Endodermal cell (in vitro differentiated cells): Measurements from ENCODE around the gene CCRL2. TPM values are rescaled to one million over a fixed set of nuclear protein-coding genes. Genes with fewer than 3 reads are reported as not detected.
A peak's percentile ranks its signal among the peaks of the same experiment; 100 is the strongest.
"Not testable (repeated sequence)": the region's sequence is repeated elsewhere in the genome, so short reads cannot be mapped to it uniquely, and the experiment has no call there.

Experiments used
- DNase-seq: peaks from one replicate; pipeline ENCODE4 v3.0.0-alpha.2; 2017
- H3K27ac ChIP-seq: 2 replicates; pipeline ENCODE4 v1.5.1; 2013; ENCODE audit warnings: mild to moderate bottlenecking, low read depth, low read length, moderate library complexity
- H3K27me3 ChIP-seq: 2 replicates; pipeline ENCODE4 v1.6.1; 2013; ENCODE audit warnings: mild to moderate bottlenecking, low read length, moderate library complexity; ENCODE audit not compliant: insufficient read depth, control insufficient read depth, poor library complexity, severe bottlenecking
- H3K36me3 ChIP-seq: 2 replicates; pipeline ENCODE4 v1.7.0; 2013; ENCODE audit warnings: mild to moderate bottlenecking, low read length, moderate library complexity; ENCODE audit not compliant: control insufficient read depth, insufficient read depth
- H3K4me1 ChIP-seq: one replicate; pipeline ENCODE4 v1.7.0; 2013; ENCODE audit warnings: low read length; ENCODE audit not compliant: control insufficient read depth, insufficient read depth
- H3K4me3 ChIP-seq: 2 replicates; pipeline ENCODE4 v1.5.1; 2013; ENCODE audit warnings: mild to moderate bottlenecking, low read length, moderate library complexity
- H3K9ac ChIP-seq: 2 replicates; pipeline ENCODE4 v1.6.1; 2013; ENCODE audit warnings: mild to moderate bottlenecking, low read length, moderate library complexity; ENCODE audit not compliant: poor library complexity, severe bottlenecking; ENCODE audit errors: extremely low read depth
- H3K9me3 ChIP-seq: 2 replicates; pipeline ENCODE4 v1.6.1; 2013; ENCODE audit warnings: mild to moderate bottlenecking, low read length, moderate library complexity; ENCODE audit not compliant: control insufficient read depth
- H3K27ac Mint-ChIP-seq: 2 replicates; pipeline ENCODE4 v1.8.0; 2020; ENCODE audit warnings: mixed read lengths
- H3K27me3 Mint-ChIP-seq: 2 replicates; pipeline ENCODE4 v1.8.0; 2021; ENCODE audit warnings: mild to moderate bottlenecking, mixed read lengths; ENCODE audit not compliant: insufficient read depth
- H3K36me3 Mint-ChIP-seq: 2 replicates; pipeline ENCODE4 v1.8.0; 2020; ENCODE audit warnings: low read depth, mixed read lengths
- H3K4me1 Mint-ChIP-seq: 2 replicates; pipeline ENCODE4 v1.8.0; 2020; ENCODE audit warnings: mixed read lengths
- H3K4me3 Mint-ChIP-seq: 2 replicates; pipeline ENCODE4 v1.8.0; 2020; ENCODE audit warnings: mild to moderate bottlenecking, moderate library complexity, mixed read lengths
- H3K9me3 Mint-ChIP-seq: 2 replicates; pipeline ENCODE4 v1.8.0; 2020; ENCODE audit warnings: mild to moderate bottlenecking, mixed read lengths
- WGBS, 2 experiments: methylation state at CpG; one replicate each; pipeline versions ENCODE4 v1.1.5 to v1.1.7; 2013; ENCODE audit warnings: missing lambda C conversion rate in 2 of 2, mixed read lengths in 1 of 2; ENCODE audit not compliant: insufficient coverage in 1 of 2, insufficient read length in 1 of 2; 5-methylcytosine and 5-hydroxymethylcytosine counted together
- total RNA-seq, 2 donors: library from RNA; stranded (reverse); fragmentation: NEBNext Ultra II Directional in 1 of 2; extraction: Animal tissue kit (Norgen Biotek cat#: 25700) in 1 of 2; gene quantifications; 2 replicates in 1 of 2; 3 replicates in 1 of 2; pipeline ENCODE4 v1.2.1, GENCODE V29; 2021
- TF ChIP-seq, protein P1 (sequence below): fragments of 200-600 bp; sonication (generic); conservative IDR thresholded peaks from 2 replicates; pipeline ENCODE4 v1.5.0; 2021; ENCODE audit warnings: antibody characterized with exemption, mild to moderate bottlenecking

Gene CCRL2
- total RNA-seq, 2 donors from 2014 or later = not detected

DNA sequence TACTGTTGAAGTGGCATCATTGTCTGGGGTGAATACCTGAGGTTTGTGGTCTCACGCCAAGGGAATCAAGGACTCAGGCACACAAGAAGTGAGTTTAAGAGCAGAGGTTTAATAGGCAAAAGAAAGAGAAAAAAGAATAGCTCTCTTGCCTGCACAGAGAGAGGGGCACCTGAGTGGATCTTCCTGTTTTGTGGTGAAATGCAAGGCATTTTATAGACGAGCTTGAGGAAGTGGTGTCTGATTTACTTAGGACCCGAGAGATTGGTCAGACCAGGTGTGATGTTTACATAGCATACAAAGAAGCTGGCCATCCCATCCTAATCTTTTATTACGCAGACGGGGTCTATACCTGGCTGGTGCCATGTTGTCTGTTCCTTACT is 23.1 kb upstream of the CCRL2 start:
- peaks cover 16% of the 10 kb centered on the region for H3K4me1 ChIP-seq
- Mint-ChIP-seq H3K27ac (no peak overlapping the region), H3K9me3 (no peaks in the 10 kb centered on the region), H3K36me3 (no peaks in the 10 kb centered on the region), H3K4me1 (peaks cover 30% of the 10 kb centered on the region), H3K27me3 (no peaks in the 10 kb centered on the region), H3K4me3 (no peak overlapping the region)
- no peaks in the 10 kb centered on the region for H3K27me3 ChIP-seq
- peaks cover 18% of the 10 kb centered on the region for H3K9me3 ChIP-seq
- 91 to 100% methylated on average over 4 to 5 of the region's 5 CpGs for WGBS, 2 experiments
- DNase-seq = peak; percentile 17
- H3K27ac ChIP-seq = no peak overlapping the region
- no peak overlapping the region for H3K9ac ChIP-seq
- TF ChIP-seq, protein P1, sequence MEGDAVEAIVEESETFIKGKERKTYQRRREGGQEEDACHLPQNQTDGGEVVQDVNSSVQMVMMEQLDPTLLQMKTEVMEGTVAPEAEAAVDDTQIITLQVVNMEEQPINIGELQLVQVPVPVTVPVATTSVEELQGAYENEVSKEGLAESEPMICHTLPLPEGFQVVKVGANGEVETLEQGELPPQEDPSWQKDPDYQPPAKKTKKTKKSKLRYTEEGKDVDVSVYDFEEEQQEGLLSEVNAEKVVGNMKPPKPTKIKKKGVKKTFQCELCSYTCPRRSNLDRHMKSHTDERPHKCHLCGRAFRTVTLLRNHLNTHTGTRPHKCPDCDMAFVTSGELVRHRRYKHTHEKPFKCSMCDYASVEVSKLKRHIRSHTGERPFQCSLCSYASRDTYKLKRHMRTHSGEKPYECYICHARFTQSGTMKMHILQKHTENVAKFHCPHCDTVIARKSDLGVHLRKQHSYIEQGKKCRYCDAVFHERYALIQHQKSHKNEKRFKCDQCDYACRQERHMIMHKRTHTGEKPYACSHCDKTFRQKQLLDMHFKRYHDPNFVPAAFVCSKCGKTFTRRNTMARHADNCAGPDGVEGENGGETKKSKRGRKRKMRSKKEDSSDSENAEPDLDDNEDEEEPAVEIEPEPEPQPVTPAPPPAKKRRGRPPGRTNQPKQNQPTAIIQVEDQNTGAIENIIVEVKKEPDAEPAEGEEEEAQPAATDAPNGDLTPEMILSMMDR = no peak
- H3K36me3 ChIP-seq = no peaks in the 10 kb centered on the region
- no peak overlapping the region for H3K4me3 ChIP-seq

DNA sequence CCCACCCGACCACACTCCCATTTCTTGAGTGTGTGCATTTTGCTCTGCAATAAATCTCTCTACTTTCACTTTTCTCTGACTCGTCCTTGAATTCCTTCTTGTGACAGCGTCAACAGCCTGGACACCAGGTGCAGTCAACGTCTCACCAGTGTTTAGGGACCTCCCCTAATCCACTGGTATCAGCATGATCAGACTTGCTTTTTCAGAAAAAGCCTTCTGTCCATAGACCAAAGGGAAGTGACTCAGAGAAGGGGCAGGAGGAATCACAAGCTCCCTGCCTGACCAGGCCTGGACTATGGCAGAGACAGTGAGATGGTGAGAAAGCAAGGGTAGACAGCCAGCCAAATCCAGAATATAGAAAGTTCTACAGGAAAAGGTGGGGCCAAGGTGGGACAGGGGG is 20.9 kb upstream of the CCRL2 start:
- H3K4me1 Mint-ChIP-seq = peaks cover 18% of the 10 kb centered on the region
- Histone ChIP-seq H3K9ac (no peak overlapping the region), H3K27me3 (no peaks in the 10 kb centered on the region), H3K4me3 (no peak overlapping the region), H3K9me3 (peaks cover 21% of the 10 kb centered on the region), H3K4me1 (peaks cover 12% of the 10 kb centered on the region), H3K36me3 (no peaks in the 10 kb centered on the region), H3K27ac (no peak overlapping the region)
- no peak overlapping the region for H3K4me3 Mint-ChIP-seq
- H3K27me3 Mint-ChIP-seq = no peaks in the 10 kb centered on the region
- no peaks in the 10 kb centered on the region for H3K36me3 Mint-ChIP-seq
- DNase-seq = no peak
- TF ChIP-seq, protein P1 = no peak
- H3K9me3 Mint-ChIP-seq = no peaks in the 10 kb centered on the region
- no peak overlapping the region for H3K27ac Mint-ChIP-seq
- 93 to 94% methylated on average over 4 of the region's 4 CpGs for WGBS, 2 experiments

DNA sequence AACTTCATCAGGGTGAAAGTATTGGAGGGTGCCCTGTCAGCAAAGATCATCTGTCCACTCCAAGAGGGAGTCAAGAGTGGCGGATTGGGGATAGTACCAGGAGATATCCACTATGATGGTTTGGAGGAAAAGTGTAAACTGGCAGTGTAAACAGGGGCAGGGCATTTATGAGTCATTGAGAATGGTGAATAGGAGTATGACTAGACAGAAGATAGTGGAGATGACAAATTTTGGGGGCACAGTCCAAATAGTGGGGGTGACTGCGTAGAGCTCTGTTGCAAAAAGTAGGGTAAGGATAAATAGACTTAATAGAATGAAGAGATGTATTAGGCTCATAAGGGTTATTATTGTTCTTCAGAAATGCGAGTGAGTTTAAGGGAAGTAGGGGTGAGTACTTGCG is 18.2 kb upstream of the CCRL2 start:
- H3K36me3 Mint-ChIP-seq, H3K9ac ChIP-seq, DNase-seq, H3K27ac ChIP-seq, H3K27me3 Mint-ChIP-seq, H3K4me3 Mint-ChIP-seq, H3K27ac Mint-ChIP-seq, H3K4me1 ChIP-seq, H3K36me3 ChIP-seq, H3K9me3 Mint-ChIP-seq, H3K27me3 ChIP-seq: not testable (repeated sequence)
- Histone ChIP-seq H3K9me3 (peaks cover 21% of the 10 kb centered on the region), H3K4me3 (peak overlapping the region; percentile 24)
- 94 to 97% methylated on average over 4 of the region's 4 CpGs for WGBS, 2 experiments
- peaks cover 21% of the 10 kb centered on the region for H3K4me1 Mint-ChIP-seq

DNA sequence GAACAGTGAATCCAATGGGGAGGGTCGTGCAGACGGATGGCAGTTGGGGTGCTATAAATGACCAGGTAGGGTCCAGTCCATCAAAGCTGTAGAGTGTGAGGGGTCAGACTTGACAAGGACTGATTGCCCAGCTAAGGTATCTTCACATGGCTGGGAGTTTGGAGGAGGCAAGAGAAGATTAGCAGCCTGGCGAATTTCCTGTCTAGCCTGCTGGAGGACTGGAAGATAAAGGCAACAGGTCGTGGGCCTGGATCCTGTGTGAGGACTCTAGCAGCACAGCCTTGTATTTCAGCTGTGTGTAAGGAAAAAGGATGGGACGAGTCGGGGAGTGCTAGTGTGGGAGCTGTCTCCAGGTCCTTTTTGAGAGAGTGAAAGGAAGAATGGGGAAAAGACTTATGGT is 17.8 kb upstream of the CCRL2 start:
- Histone ChIP-seq H3K9me3 (peaks cover 21% of the 10 kb centered on the region), H3K36me3 (no peaks in the 10 kb centered on the region), H3K4me3 (peak overlapping the region; percentile 24), H3K27me3 (no peaks in the 10 kb centered on the region), H3K27ac (no peak overlapping the region), H3K9ac (no peak overlapping the region), H3K4me1 (peaks cover 5% of the 10 kb centered on the region)
- Mint-ChIP-seq H3K9me3 (no peaks in the 10 kb centered on the region), H3K36me3 (no peaks in the 10 kb centered on the region), H3K4me1 (peaks cover 23% of the 10 kb centered on the region), H3K4me3 (no peak overlapping the region), H3K27ac (no peak overlapping the region), H3K27me3 (no peaks in the 10 kb centered on the region)
- 92 to 93% methylated on average over 6 of the region's 6 CpGs for WGBS, 2 experiments
- TF ChIP-seq, protein P1 = no peak
- no peak for DNase-seq

DNA sequence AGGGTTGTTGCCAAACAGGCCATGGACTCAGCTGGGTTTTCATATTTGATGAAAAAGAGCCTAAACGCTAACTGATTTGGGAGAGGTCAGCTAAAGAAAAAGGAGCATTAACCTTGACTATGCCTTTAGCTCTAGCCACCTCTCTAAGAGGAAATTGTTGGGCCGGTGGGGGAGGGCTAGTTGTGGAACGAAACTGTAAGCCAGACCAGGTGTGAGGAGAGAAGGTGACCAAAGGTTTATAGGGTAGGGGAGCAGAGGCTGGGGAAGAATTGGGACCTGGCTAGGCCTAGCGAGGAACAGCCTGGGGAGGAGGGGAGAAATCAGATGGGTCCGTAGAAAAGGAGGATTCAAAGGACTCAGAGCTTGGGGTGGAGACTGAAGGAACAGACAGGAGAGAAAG is 15.5 kb upstream of the CCRL2 start:
- not testable (repeated sequence) for H3K27me3 ChIP-seq, H3K4me1 ChIP-seq, H3K9ac ChIP-seq, H3K27ac ChIP-seq, H3K36me3 Mint-ChIP-seq, H3K27ac Mint-ChIP-seq, DNase-seq, H3K27me3 Mint-ChIP-seq, H3K36me3 ChIP-seq, H3K4me3 ChIP-seq, H3K9me3 Mint-ChIP-seq, H3K4me3 Mint-ChIP-seq
- 88 to 100% methylated on average over 2 to 5 of the region's 5 CpGs for WGBS, 2 experiments
- peaks cover 21% of the 10 kb centered on the region for H3K9me3 ChIP-seq
- peaks cover 20% of the 10 kb centered on the region for H3K4me1 Mint-ChIP-seq
